CD14-positive monocyte (primary cell): ENCODE measurements around the gene CRISP1. TPM values are rescaled to one million over a fixed set of nuclear protein-coding genes. Genes with fewer than 3 reads are reported as not detected.

Experiments used
- DNase-seq, 3 donors: peaks; one replicate each; pipeline ENCODE4 v3.0.0-alpha.2; 2011 to 2022
- H2AFZ ChIP-seq: 2 replicates; pipeline ENCODE4 v1.6.0; 2012; ENCODE audit warnings: mild to moderate bottlenecking, low read depth, low read length, inconsistent platforms; ENCODE audit not compliant: insufficient read depth, poor library complexity, severe bottlenecking
- H3K27ac ChIP-seq, 2 donors: 1 replicate in 1 of 2; 2 replicates in 1 of 2; pipeline ENCODE4 v1.5.1; 2012 to 2013; ENCODE audit warnings: low read length in 2 of 2, control low read depth in 1 of 2, inconsistent platforms in 1 of 2, low read depth in 1 of 2, mild to moderate bottlenecking in 1 of 2
- H3K27me3 ChIP-seq, 2 donors: one replicate each; pipeline versions ENCODE4 v1.6.0 to v1.6.1; 2011 to 2013; ENCODE audit warnings: low read length in 2 of 2; ENCODE audit not compliant: control insufficient read depth in 2 of 2, insufficient read depth in 2 of 2
- H3K36me3 ChIP-seq, 2 donors: replicated peaks in 1 of 2; 1 replicate in 1 of 2; 2 replicates in 1 of 2; pipeline versions ENCODE4 v1.5.1 to v1.6.1; 2012 to 2013; ENCODE audit warnings: low read length in 2 of 2, control low read depth in 1 of 2, inconsistent platforms in 1 of 2, mild to moderate bottlenecking in 1 of 2; ENCODE audit not compliant: insufficient read depth in 2 of 2, control insufficient read depth in 1 of 2
- H3K4me1 ChIP-seq, 2 donors: 1 replicate in 1 of 2; 2 replicates in 1 of 2; pipeline versions ENCODE4 v1.5.1 to v1.6.1; 2012 to 2013; ENCODE audit warnings: low read length in 2 of 2, control low read depth in 1 of 2, inconsistent platforms in 1 of 2, mild to moderate bottlenecking in 1 of 2, moderate library complexity in 1 of 2; ENCODE audit not compliant: insufficient read depth in 2 of 2, control insufficient read depth in 1 of 2
- H3K4me2 ChIP-seq: replicated peaks from 2 replicates; pipeline ENCODE3; 2012; ENCODE audit warnings: low read length, moderate library complexity, mild to moderate bottlenecking; ENCODE audit not compliant: poor library complexity, severe bottlenecking; ENCODE audit errors: extremely low read depth
- H3K4me3 ChIP-seq, 3 experiments: fragments of 200-600 bp in 1 of 3; sonication (generic) in 1 of 3; replicated peaks in 1 of 3; 1 replicate in 2 of 3; 2 replicates in 1 of 3; pipeline ENCODE4 v1.5.1; 2011 to 2013; ENCODE audit warnings: low read length in 3 of 3, mild to moderate bottlenecking in 3 of 3, control low read depth in 2 of 3, low read depth in 2 of 3, inconsistent platforms in 1 of 3, moderate library complexity in 1 of 3
- H3K79me2 ChIP-seq: 2 replicates; pipeline ENCODE4 v1.6.0; 2012; ENCODE audit warnings: mild to moderate bottlenecking, control low read depth, inconsistent platforms, low read length, moderate library complexity; ENCODE audit not compliant: insufficient read depth
- H3K9ac ChIP-seq: 2 replicates; pipeline ENCODE4 v1.6.0; 2017; ENCODE audit warnings: low read length, mild to moderate bottlenecking; ENCODE audit not compliant: insufficient read depth, poor library complexity, severe bottlenecking
- H3K9me3 ChIP-seq, 2 donors: replicated peaks in 1 of 2; 1 replicate in 1 of 2; 2 replicates in 1 of 2; pipeline versions ENCODE4 v1.5.1 to v1.6.1; 2012 to 2013; ENCODE audit warnings: low read length in 2 of 2, control low read depth in 1 of 2; ENCODE audit not compliant: control insufficient read depth in 1 of 2, insufficient read depth in 1 of 2
- H4K20me1 ChIP-seq: 2 replicates; pipeline ENCODE4 v1.6.0; 2012; ENCODE audit warnings: mild to moderate bottlenecking, low read length, control low read depth, moderate library complexity; ENCODE audit not compliant: insufficient read depth
- H3K27ac Mint-ChIP-seq, 7 donors: one replicate each; pipeline ENCODE4 v1.8.0; 2020; ENCODE audit warnings: mild to moderate bottlenecking in 7 of 7, mixed read lengths in 7 of 7, moderate library complexity in 6 of 7, inconsistent platforms in 2 of 7
- H3K27me3 Mint-ChIP-seq, 3 donors: one replicate each; pipeline ENCODE4 v1.8.0; 2021 to 2022; ENCODE audit warnings: low read depth in 3 of 3, mild to moderate bottlenecking in 3 of 3, mixed read lengths in 3 of 3, moderate library complexity in 3 of 3, inconsistent platforms in 1 of 3
- H3K36me3 Mint-ChIP-seq, 2 donors: one replicate each; pipeline ENCODE4 v1.8.0; 2020; ENCODE audit warnings: mixed read lengths in 2 of 2, inconsistent platforms in 1 of 2, mild to moderate bottlenecking in 1 of 2
- H3K4me1 Mint-ChIP-seq: one replicate; pipeline ENCODE4 v1.8.0; 2020; ENCODE audit warnings: mild to moderate bottlenecking, mixed read lengths
- H3K4me3 Mint-ChIP-seq, 2 donors: one replicate each; pipeline ENCODE4 v1.8.0; 2020; ENCODE audit warnings: mild to moderate bottlenecking in 2 of 2, mixed read lengths in 2 of 2, moderate library complexity in 1 of 2
- H3K9me3 Mint-ChIP-seq, 7 donors: one replicate each; pipeline ENCODE4 v1.8.0; 2020 to 2022; ENCODE audit warnings: mixed read lengths in 7 of 7, mild to moderate bottlenecking in 6 of 7, moderate library complexity in 6 of 7, inconsistent platforms in 2 of 7
- CTCF ChIP-seq: fragments of 200-600 bp; IDR thresholded peaks from one replicate; pipeline ENCODE4 v1.8.0; 2022; ENCODE audit warnings: antibody characterized with exemption, mild to moderate bottlenecking
- WGBS: methylation state at CpG from one replicate; pipeline ENCODE4 v1.1.5; 2013; ENCODE audit warnings: missing lambda C conversion rate; ENCODE audit not compliant: insufficient coverage; 5-methylcytosine and 5-hydroxymethylcytosine counted together
- intact Hi-C, 2 donors: fragments of 100-400 bp; cut with micrococcal nuclease; formaldehyde crosslinking; loops; one replicate each; pipeline versions ENCODE4 v1.15.0 to v1.15.1; 2023
- polyA plus RNA-seq, 3 donors: library from polyadenylated mRNA; depleted of rRNA in 1 of 3; unstranded in 2 of 3; stranded (reverse) in 1 of 3; fragments of 300-500 nt in 2 of 3; fragments of >200 nt in 1 of 3; fragmentation: Illumina TruSeq in 2 of 3; gene quantifications; 1 replicate in 2 of 3; 2 replicates in 1 of 3; pipeline ENCODE4 v1.2.3, GENCODE V29; 2012 to 2021

CRISP1 gene
- polyA plus RNA-seq, 3 donors, result not detected

- no CpG with 5 or more reads among the region's 1 CpG for WGBS
- no peak overlapping the region for H3K4me3 ChIP-seq
- H3K4me1 ChIP-seq, result no peaks in the 10 kb centered on the region
- no peak overlapping the region for H3K27ac ChIP-seq
- no peak overlapping the region for H3K9ac ChIP-seq
- H3K36me3 ChIP-seq, result no peaks in the 10 kb centered on the region
- H2AFZ ChIP-seq, result no peak overlapping the region
- Mint-ChIP-seq H3K27me3 (no peaks in the 10 kb centered on the region), H3K36me3 (no peaks in the 10 kb centered on the region), H3K27ac (no peak overlapping the region), H3K4me3 (no peak overlapping the region), H3K9me3 (peaks cover 0 to 2% (median 0%) of the 10 kb centered on the region in 7 donors), H3K4me1 (no peaks in the 10 kb centered on the region)
- H3K79me2 ChIP-seq, result no peaks in the 10 kb centered on the region
- H3K4me2 ChIP-seq, result no peak overlapping the region
- no peaks in the 10 kb centered on the region for H3K9me3 ChIP-seq
- DNase-seq, result no peak
- no peaks in the 10 kb centered on the region for H3K27me3 ChIP-seq
- H4K20me1 ChIP-seq, result no peaks in the 10 kb centered on the region
- intact Hi-C loops, result no loop called here
- TF ChIP-seq CTCF, result no peak
Observed at GRCh38 chr6:49833386-49833785, 32.9 kb downstream of the CRISP1 start.

DNA sequence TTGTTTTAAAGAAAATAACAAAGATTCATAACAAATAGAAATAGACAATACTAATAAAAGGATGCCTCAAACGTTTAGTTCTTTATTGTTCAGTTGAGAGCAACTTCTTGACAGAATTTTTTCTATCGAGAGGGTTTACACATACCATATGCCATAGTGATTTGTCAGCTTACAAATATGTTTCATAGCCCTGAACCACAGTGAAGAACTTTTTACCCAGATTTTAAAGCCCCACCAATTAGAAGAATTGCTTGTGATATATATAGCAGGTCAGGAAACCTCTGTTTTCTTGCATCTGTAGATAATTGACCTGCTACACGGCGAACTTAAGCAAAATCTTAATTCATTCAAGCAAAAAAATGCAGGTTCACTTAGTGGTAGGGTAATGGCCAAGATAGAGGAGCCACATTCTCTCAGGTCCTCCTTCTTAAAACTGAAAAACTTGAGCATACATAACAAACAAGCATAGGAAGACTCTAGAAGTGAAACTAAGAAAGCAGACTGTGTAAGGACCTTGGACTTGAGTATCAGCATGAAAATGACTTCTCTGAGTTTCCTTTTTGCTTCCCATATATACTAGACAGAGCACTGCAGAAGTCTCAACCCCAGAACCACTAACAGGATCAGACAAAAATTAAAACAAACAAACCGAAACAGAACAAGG lies 39.5 kb downstream of the CRISP1 start:
- Mint-ChIP-seq H3K27me3 (peaks cover 0 to 2% (median 0%) of the 10 kb centered on the region in 3 donors), H3K4me1 (no peaks in the 10 kb centered on the region), H3K4me3 (no peak overlapping the region), H3K36me3 (no peaks in the 10 kb centered on the region), H3K9me3 (peaks cover 0 to 2% (median 0%) of the 10 kb centered on the region in 7 donors), H3K27ac (no peak overlapping the region)
- no CpG with 5 or more reads among the region's 5 CpGs for WGBS
- Histone ChIP-seq H3K27me3 (no peaks in the 10 kb centered on the region), H3K4me3 (no peak overlapping the region), H3K27ac (no peak overlapping the region), H3K4me1 (no peaks in the 10 kb centered on the region), H4K20me1 (no peaks in the 10 kb centered on the region), H3K79me2 (no peaks in the 10 kb centered on the region), H3K9me3 (no peaks in the 10 kb centered on the region), H3K9ac (no peak overlapping the region), H2AFZ (no peak overlapping the region), H3K36me3 (no peaks in the 10 kb centered on the region), H3K4me2 (no peak overlapping the region)
- no peak for TF ChIP-seq CTCF
- DNase-seq, result no peak
- intact Hi-C loops, result no loop called here
